ENCODE results near the gene DSG2. TPM values are rescaled to one million over a fixed set of nuclear protein-coding genes. Genes with fewer than 3 reads are reported as not detected.

DSG2 gene
- total RNA-seq, 2 donors from 2014 or later, result not detected

DNA sequence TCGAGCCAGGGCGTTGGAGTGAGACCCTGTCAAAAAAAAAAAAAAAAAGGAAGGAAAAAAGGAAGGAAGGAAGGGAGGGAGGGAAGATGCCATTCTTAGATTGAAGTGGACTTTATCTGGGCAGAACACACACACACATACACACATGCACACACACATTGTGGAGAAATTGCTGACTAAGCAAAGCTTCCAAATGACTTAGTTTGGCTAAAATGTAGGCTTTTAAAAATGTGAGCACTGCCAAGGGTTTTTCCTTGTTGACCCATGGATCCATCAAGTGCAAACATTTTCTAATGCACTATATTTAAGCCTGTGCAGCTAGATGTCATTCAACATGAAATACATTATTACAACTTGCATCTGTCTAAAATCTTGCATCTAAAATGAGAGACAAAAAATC lies 93.1 kb downstream of the DSG2 start:
- no peak for ATAC-seq
- Mint-ChIP-seq H3K27me3 (peaks cover 22% of the 10 kb centered on the region), H3K4me3 (no peak overlapping the region), H3K27ac (no peak overlapping the region), H3K36me3 (ENCODE audit: low read depth) (no peaks in the 10 kb centered on the region), H3K4me1 (no peaks in the 10 kb centered on the region)
- no peak for DNase-seq
- no peaks in the 10 kb centered on the region for H3K9me3 ChIP-seq (ENCODE audit: control insufficient read depth, low read length, poor library complexity, severe bottlenecking)

DNA sequence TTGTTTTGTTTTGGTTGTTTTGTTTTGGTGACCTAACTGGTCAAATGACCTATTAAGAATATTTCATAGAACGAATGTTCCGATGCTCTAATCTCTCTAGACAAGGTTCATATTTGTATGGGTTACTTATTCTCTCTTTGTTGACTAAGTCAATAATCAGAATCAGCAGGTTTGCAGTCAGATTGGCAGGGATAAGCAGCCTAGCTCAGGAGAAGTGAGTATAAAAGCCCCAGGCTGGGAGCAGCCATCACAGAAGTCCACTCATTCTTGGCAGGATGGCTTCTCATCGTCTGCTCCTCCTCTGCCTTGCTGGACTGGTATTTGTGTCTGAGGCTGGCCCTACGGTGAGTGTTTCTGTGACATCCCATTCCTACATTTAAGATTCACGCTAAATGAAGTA lies 93.7 kb downstream of the DSG2 start, which contains the start of gene TTR:
Gene TTR (plus strand): TSS at position 250 of the 400 bp plus-strand sequence. CDS start 26 bp downstream, at position 276.
- no peak within 1 kb of the TSS for H3K4me3 Mint-ChIP-seq
- DNase-seq (no peak), ATAC-seq (no peak)
- no peak within 1 kb of the TSS for H3K27ac Mint-ChIP-seq
- no peaks in the 10 kb centered on the region for H3K4me1 Mint-ChIP-seq
- H3K27me3 Mint-ChIP-seq, result peaks cover 22% of the 10 kb centered on the region
- H3K9me3 ChIP-seq (ENCODE audit: control insufficient read depth, low read length, poor library complexity, severe bottlenecking), result no peaks in the 10 kb centered on the region
- H3K36me3 Mint-ChIP-seq (ENCODE audit: low read depth), result no peaks in the 10 kb centered on the region

DNA sequence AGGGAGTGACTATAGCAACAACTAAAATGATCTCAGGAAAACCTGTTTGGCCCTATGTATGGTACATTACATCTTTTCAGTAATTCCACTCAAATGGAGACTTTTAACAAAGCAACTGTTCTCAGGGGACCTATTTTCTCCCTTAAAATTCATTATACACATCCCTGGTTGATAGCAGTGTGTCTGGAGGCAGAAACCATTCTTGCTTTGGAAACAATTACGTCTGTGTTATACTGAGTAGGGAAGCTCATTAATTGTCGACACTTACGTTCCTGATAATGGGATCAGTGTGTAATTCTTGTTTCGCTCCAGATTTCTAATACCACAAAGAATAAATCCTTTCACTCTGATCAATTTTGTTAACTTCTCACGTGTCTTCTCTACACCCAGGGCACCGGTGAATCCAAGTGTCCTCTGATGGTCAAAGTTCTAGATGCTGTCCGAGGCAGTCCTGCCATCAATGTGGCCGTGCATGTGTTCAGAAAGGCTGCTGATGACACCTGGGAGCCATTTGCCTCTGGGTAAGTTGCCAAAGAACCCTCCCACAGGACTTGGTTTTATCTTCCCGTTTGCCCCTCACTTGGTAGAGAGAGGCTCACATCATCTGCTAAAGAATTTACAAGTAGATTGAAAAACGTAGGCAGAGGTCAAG lies 94.7 kb downstream of the DSG2 start:
- ATAC-seq (no peak), DNase-seq (no peak)
- Mint-ChIP-seq H3K27me3 (peaks cover 22% of the 10 kb centered on the region), H3K27ac (no peak overlapping the region), H3K4me1 (no peaks in the 10 kb centered on the region), H3K4me3 (no peak overlapping the region), H3K36me3 (ENCODE audit: low read depth) (no peaks in the 10 kb centered on the region)
- H3K9me3 ChIP-seq (ENCODE audit: control insufficient read depth, low read length, poor library complexity, severe bottlenecking), result no peaks in the 10 kb centered on the region

DNA sequence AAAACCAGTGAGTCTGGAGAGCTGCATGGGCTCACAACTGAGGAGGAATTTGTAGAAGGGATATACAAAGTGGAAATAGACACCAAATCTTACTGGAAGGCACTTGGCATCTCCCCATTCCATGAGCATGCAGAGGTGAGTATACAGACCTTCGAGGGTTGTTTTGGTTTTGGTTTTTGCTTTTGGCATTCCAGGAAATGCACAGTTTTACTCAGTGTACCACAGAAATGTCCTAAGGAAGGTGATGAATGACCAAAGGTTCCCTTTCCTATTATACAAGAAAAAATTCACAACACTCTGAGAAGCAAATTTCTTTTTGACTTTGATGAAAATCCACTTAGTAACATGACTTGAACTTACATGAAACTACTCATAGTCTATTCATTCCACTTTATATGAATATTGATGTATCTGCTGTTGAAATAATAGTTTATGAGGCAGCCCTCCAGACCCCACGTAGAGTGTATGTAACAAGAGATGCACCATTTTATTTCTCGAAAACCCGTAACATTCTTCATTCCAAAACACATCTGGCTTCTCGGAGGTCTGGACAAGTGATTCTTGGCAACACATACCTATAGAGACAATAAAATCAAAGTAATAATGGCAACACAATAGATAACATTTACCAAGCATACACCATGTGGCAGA lies 97.3 kb downstream of the DSG2 start:
- Mint-ChIP-seq H3K27me3 (peaks cover 26% of the 10 kb centered on the region), H3K4me3 (no peak overlapping the region), H3K27ac (no peak overlapping the region), H3K4me1 (no peaks in the 10 kb centered on the region), H3K36me3 (ENCODE audit: low read depth) (no peaks in the 10 kb centered on the region)
- DNase-seq, result no peak
- H3K9me3 ChIP-seq (ENCODE audit: control insufficient read depth, low read length, poor library complexity, severe bottlenecking), result no peaks in the 10 kb centered on the region
- ATAC-seq, result no peak

DNA sequence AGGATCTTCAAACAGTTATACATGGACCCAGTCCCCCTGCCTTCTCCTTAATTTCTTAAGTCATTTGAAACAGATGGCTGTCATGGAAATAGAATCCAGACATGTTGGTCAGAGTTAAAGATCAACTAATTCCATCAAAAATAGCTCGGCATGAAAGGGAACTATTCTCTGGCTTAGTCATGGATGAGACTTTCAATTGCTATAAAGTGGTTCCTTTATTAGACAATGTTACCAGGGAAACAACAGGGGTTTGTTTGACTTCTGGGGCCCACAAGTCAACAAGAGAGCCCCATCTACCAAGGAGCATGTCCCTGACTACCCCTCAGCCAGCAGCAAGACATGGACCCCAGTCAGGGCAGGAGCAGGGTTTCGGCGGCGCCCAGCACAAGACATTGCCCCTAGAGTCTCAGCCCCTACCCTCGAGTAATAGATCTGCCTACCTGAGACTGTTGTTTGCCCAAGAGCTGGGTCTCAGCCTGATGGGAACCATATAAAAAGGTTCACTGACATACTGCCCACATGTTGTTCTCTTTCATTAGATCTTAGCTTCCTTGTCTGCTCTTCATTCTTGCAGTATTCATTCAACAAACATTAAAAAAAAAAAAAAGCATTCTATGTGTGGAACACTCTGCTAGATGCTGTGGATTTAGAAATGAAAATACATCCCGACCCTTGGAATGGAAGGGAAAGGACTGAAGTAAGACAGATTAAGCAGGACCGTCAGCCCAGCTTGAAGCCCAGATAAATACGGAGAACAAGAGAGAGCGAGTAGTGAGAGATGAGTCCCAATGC lies 98.3 kb downstream of the DSG2 start:
- no peaks in the 10 kb centered on the region for H3K9me3 ChIP-seq (ENCODE audit: control insufficient read depth, low read length, poor library complexity, severe bottlenecking)
- Mint-ChIP-seq H3K4me3 (no peak overlapping the region), H3K36me3 (ENCODE audit: low read depth) (no peaks in the 10 kb centered on the region), H3K27ac (no peak overlapping the region), H3K4me1 (no peaks in the 10 kb centered on the region), H3K27me3 (peaks cover 18% of the 10 kb centered on the region)
- no peak for DNase-seq
- no peak for ATAC-seq

DNA sequence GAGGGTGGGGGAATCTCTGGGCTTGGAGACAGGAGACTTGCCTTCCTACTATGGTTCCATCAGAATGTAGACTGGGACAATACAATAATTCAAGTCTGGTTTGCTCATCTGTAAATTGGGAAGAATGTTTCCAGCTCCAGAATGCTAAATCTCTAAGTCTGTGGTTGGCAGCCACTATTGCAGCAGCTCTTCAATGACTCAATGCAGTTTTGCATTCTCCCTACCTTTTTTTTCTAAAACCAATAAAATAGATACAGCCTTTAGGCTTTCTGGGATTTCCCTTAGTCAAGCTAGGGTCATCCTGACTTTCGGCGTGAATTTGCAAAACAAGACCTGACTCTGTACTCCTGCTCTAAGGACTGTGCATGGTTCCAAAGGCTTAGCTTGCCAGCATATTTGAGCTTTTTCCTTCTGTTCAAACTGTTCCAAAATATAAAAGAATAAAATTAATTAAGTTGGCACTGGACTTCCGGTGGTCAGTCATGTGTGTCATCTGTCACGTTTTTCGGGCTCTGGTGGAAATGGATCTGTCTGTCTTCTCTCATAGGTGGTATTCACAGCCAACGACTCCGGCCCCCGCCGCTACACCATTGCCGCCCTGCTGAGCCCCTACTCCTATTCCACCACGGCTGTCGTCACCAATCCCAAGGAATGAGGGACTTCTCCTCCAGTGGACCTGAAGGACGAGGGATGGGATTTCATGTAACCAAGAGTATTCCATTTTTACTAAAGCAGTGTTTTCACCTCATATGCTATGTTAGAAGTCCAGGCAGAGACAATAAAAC lies 100.2 kb downstream of the DSG2 start:
- Mint-ChIP-seq H3K4me3 (no peak overlapping the region), H3K27ac (no peak overlapping the region), H3K4me1 (no peaks in the 10 kb centered on the region), H3K27me3 (peaks cover 10% of the 10 kb centered on the region), H3K36me3 (ENCODE audit: low read depth) (peaks cover 3% of the 10 kb centered on the region)
- ATAC-seq (no peak), DNase-seq (no peak)
- H3K9me3 ChIP-seq (ENCODE audit: control insufficient read depth, low read length, poor library complexity, severe bottlenecking), result no peaks in the 10 kb centered on the region

Other genes with a start within 250 kb of the DSG2 start
- not detected for gene DSG1, start 180.0 kb upstream of the DSG2 start, total RNA-seq
- not detected for gene DSG4, start 121.4 kb upstream of the DSG2 start, total RNA-seq
- not detected for gene DSG3, start 50.4 kb upstream of the DSG2 start, total RNA-seq
- not detected for gene TTR, start 93.7 kb downstream of the DSG2 start, total RNA-seq
- 1 to 10 TPM in 1 of 2 donors, under 1 TPM in 1; 0.10 to 2.3 TPM for gene B4GALT6, start 186.4 kb downstream of the DSG2 start, total RNA-seq